GM23338 (cell line): ENCODE measurements around the gene PEX16. TPM values are rescaled to one million over a fixed set of nuclear protein-coding genes. Genes with fewer than 3 reads are reported as not detected.

ENCODE experiments used
- ATAC-seq: fragments of 200-7000 bp; cut with Tn5 transposase; 3 replicates; pipeline ENCODE4 v1.9.1; 2020
- DNase-seq: peaks from one replicate; pipeline ENCODE4 v3.0.0-alpha.2; 2015; ENCODE audit warnings: low spot score
- H2AFZ ChIP-seq: fragments of 200-600 bp; sonication (generic); 2 replicates; pipeline ENCODE4 v1.8.0; 2016; ENCODE audit warnings: antibody characterized with exemption, mild to moderate bottlenecking, moderate library complexity
- H3F3A ChIP-seq: fragments of 200-600 bp; sonication (generic); replicated peaks from 2 replicates; pipeline ENCODE4 v1.8.0; 2017; ENCODE audit warnings: antibody characterized with exemption, mixed run types, low read depth
- H3K27ac ChIP-seq: fragments of 200-600 bp; sonication (generic); 2 replicates; pipeline ENCODE4 v1.6.1; 2016; ENCODE audit warnings: low read depth
- H3K27me3 ChIP-seq: fragments of 200-600 bp; sonication (generic); 2 replicates; pipeline ENCODE4 v1.8.0; 2016; ENCODE audit warnings: mild to moderate bottlenecking, mixed run types, moderate library complexity; ENCODE audit not compliant: insufficient read depth
- H3K36me3 ChIP-seq: fragments of 200-600 bp; sonication (generic); 2 replicates; pipeline ENCODE4 v1.8.0; 2016; ENCODE audit warnings: mild to moderate bottlenecking; ENCODE audit not compliant: insufficient read depth
- H3K4me1 ChIP-seq: fragments of 200-600 bp; sonication (generic); 2 replicates; pipeline ENCODE4 v1.8.0; 2016; ENCODE audit warnings: mild to moderate bottlenecking, moderate library complexity; ENCODE audit not compliant: insufficient read depth
- H3K4me2 ChIP-seq: fragments of 200-600 bp; sonication (generic); 2 replicates; pipeline ENCODE4 v1.7.1; 2017; ENCODE audit warnings: mixed run types
- H3K4me3 ChIP-seq: fragments of 200-600 bp; sonication (generic); 2 replicates; pipeline ENCODE4 v1.6.1; 2016; ENCODE audit warnings: mixed run types
- H3K79me2 ChIP-seq: fragments of 200-600 bp; sonication (generic); replicated peaks from 2 replicates; pipeline ENCODE4 v1.8.0; 2017; ENCODE audit warnings: mild to moderate bottlenecking; ENCODE audit not compliant: insufficient read depth
- H3K9me2 ChIP-seq: fragments of 200-600 bp; sonication (generic); 2 replicates; pipeline ENCODE4 v1.8.0; 2017; ENCODE audit not compliant: insufficient read depth
- H4K20me1 ChIP-seq: fragments of 200-600 bp; sonication (generic); replicated peaks from 2 replicates; pipeline ENCODE4 v1.8.0; 2017; ENCODE audit warnings: mild to moderate bottlenecking; ENCODE audit not compliant: insufficient read depth
- H3K27ac Mint-ChIP-seq: 2 replicates; pipeline ENCODE4 v1.8.0; 2020; ENCODE audit warnings: inconsistent platforms, mild to moderate bottlenecking, moderate library complexity, mixed read lengths
- H3K27me3 Mint-ChIP-seq: 3 replicates; pipeline ENCODE4 v1.8.0; 2022; ENCODE audit warnings: low read depth, mild to moderate bottlenecking, moderate library complexity, mixed read lengths, inconsistent platforms; ENCODE audit not compliant: insufficient read depth, poor library complexity
- H3K36me3 Mint-ChIP-seq: 3 replicates; pipeline ENCODE4 v1.8.0; 2021; ENCODE audit warnings: low read depth, mild to moderate bottlenecking, inconsistent platforms, moderate library complexity, mixed read lengths
- H3K4me1 Mint-ChIP-seq: 3 replicates; pipeline ENCODE4 v1.8.0; 2020; ENCODE audit warnings: mild to moderate bottlenecking, inconsistent platforms, mixed read lengths
- H3K4me3 Mint-ChIP-seq: 3 replicates; pipeline ENCODE4 v1.8.0; 2021; ENCODE audit warnings: moderate library complexity, mild to moderate bottlenecking, inconsistent platforms, mixed read lengths
- H3K9me3 Mint-ChIP-seq: 3 replicates; pipeline ENCODE4 v1.8.0; 2020; ENCODE audit warnings: moderate library complexity, mild to moderate bottlenecking, inconsistent platforms, mixed read lengths
- EZH2 ChIP-seq: fragments of 200-600 bp; sonication (generic); IDR thresholded peaks from one replicate; pipeline ENCODE4 v1.8.0; 2017; ENCODE audit warnings: antibody characterized with exemption, mild to moderate bottlenecking, low read depth; ENCODE audit not compliant: unreplicated experiment
- STAT1 ChIP-seq: IDR thresholded peaks from one replicate; pipeline ENCODE4 v1.6.1; 2016; ENCODE audit warnings: antibody characterized with exemption; ENCODE audit not compliant: unreplicated experiment
- ZNF114 ChIP-seq: fragments of 250-450 bp; sonication (Bioruptor Pico); IDR thresholded peaks from 2 replicates; pipeline ENCODE4 v1.5.0; 2020; ENCODE audit warnings: mild to moderate bottlenecking, moderate library complexity
- ZNF331 ChIP-seq: fragments of 250-450 bp; sonication (Bioruptor Pico); IDR thresholded peaks from 2 replicates; pipeline ENCODE4 v1.5.0; 2020; ENCODE audit warnings: low read depth, mild to moderate bottlenecking, moderate library complexity
- ZNF462 ChIP-seq: fragments of 250-450 bp; sonication (Bioruptor Pico); IDR thresholded peaks from 2 replicates; pipeline ENCODE4 v1.5.0; 2020; ENCODE audit warnings: mild to moderate bottlenecking, moderate library complexity
- polyA plus RNA-seq: library from polyadenylated mRNA; unstranded; fragments of >200 nt; fragmentation: Nextera tagmentation; extraction: Ambion mirVana; gene quantifications from 2 replicates; pipeline ENCODE4 v1.2.1, GENCODE V29; 2016
- total RNA-seq: library from RNA; depleted of rRNA; stranded (reverse); fragments of >200 nt; shearing (Covaris generic); gene quantifications from 2 replicates; pipeline ENCODE4 v1.2.3, GENCODE V29; 2014
- TF ChIP-seq, protein P1 (sequence below): IDR thresholded peaks from 2 replicates; pipeline ENCODE4 v1.6.1; 2016; ENCODE audit warnings: antibody characterized with exemption
- TF ChIP-seq, protein P2 (sequence below), 2 experiments: fragments of 200-600 bp in 1 of 2; sonication (generic) in 1 of 2; conservative IDR thresholded peaks; 2 replicates each; pipeline versions ENCODE4 v1.5.1 to v1.6.1; 2016 to 2017; ENCODE audit warnings: antibody characterized with exemption in 2 of 2, low read depth in 2 of 2, mild to moderate bottlenecking in 2 of 2, moderate library complexity in 1 of 2

The PEX16 gene
- total and polyA plus RNA-seq, 2 experiments from 2014 or later, result 23.3 to 34.1 TPM

DNA sequence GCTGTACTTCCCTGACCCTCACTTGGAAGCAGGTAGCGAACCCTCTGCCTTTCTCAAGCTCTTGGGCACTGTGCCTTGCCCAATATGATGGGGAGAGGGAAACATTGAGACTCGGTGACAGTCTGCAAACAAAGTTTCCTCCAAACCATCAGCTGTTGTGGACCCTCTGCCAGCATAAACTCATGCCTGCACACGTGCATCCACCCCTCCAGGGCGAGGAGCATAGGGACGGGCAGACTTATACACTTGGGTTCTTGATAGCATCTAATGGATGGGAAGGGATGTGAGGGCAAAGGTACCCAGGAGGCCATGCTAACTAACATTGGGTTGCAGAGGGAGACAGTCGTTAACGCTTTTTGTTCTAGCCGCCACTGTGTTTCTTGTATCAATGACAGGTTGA, 40.5 kb downstream of the PEX16 start:
- Histone ChIP-seq H2AFZ (no peak overlapping the region), H3K79me2 (no peaks in the 10 kb centered on the region), H3K27me3 (no peaks in the 10 kb centered on the region), H3K9me2 (no peaks in the 10 kb centered on the region), H4K20me1 (no peaks in the 10 kb centered on the region), H3K36me3 (no peaks in the 10 kb centered on the region), H3K27ac (no peak overlapping the region), H3K4me1 (peaks cover 19% of the 10 kb centered on the region), H3K4me2 (no peak overlapping the region), H3K4me3 (no peak overlapping the region), H3F3A (peaks cover 4% of the 10 kb centered on the region; the same call in 1 of the 2 replicates)
- ATAC-seq (no peak), DNase-seq (no peak)
- peak overlapping the region; percentile 19; the same call in 1 of the 2 replicates for H3K27ac Mint-ChIP-seq
- peaks cover 6% of the 10 kb centered on the region for H3K27me3 Mint-ChIP-seq
- H3K9me3 Mint-ChIP-seq, result no peaks in the 10 kb centered on the region
- H3K4me3 Mint-ChIP-seq, result no peak overlapping the region
- H3K4me1 Mint-ChIP-seq, result peaks cover 27% of the 10 kb centered on the region
- no peak for TF ChIP-seq STAT1
- TF ChIP-seq EZH2, result no peak
- no peak for TF ChIP-seq ZNF462 (CRISPR knock-in tag)
- no peak for TF ChIP-seq ZNF331 (CRISPR knock-in tag)
- TF ChIP-seq, protein P1, sequence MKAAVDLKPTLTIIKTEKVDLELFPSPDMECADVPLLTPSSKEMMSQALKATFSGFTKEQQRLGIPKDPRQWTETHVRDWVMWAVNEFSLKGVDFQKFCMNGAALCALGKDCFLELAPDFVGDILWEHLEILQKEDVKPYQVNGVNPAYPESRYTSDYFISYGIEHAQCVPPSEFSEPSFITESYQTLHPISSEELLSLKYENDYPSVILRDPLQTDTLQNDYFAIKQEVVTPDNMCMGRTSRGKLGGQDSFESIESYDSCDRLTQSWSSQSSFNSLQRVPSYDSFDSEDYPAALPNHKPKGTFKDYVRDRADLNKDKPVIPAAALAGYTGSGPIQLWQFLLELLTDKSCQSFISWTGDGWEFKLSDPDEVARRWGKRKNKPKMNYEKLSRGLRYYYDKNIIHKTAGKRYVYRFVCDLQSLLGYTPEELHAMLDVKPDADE, result no peak
- TF ChIP-seq, protein P2, sequence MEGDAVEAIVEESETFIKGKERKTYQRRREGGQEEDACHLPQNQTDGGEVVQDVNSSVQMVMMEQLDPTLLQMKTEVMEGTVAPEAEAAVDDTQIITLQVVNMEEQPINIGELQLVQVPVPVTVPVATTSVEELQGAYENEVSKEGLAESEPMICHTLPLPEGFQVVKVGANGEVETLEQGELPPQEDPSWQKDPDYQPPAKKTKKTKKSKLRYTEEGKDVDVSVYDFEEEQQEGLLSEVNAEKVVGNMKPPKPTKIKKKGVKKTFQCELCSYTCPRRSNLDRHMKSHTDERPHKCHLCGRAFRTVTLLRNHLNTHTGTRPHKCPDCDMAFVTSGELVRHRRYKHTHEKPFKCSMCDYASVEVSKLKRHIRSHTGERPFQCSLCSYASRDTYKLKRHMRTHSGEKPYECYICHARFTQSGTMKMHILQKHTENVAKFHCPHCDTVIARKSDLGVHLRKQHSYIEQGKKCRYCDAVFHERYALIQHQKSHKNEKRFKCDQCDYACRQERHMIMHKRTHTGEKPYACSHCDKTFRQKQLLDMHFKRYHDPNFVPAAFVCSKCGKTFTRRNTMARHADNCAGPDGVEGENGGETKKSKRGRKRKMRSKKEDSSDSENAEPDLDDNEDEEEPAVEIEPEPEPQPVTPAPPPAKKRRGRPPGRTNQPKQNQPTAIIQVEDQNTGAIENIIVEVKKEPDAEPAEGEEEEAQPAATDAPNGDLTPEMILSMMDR (conservative IDR thresholded peaks at IDR 0.05; ENCODE audit: low read depth in 2 of 2), result no peak
- no peak for TF ChIP-seq ZNF114 (CRISPR knock-in tag)
- H3K36me3 Mint-ChIP-seq, result no peaks in the 10 kb centered on the region; the same call in 2 of the 3 replicates
